Suprapubic skin (tissue), 3 donors: ENCODE results near the gene RAPGEF3.

Source experiments
- EP300 ChIP-seq: sonication (generic); formaldehyde crosslinking; IDR thresholded peaks from one replicate; pipeline ENCODE4 v1.6.1; 2017; ENCODE audit warnings: antibody characterized with exemption
- TF ChIP-seq, protein P1 (sequence below), 2 donors: fragments of 200-600 bp in 1 of 2; fragments of 450-650 bp in 1 of 2; sonication (generic) in 1 of 2; IDR thresholded peaks; one replicate each; pipeline ENCODE4 v1.5.1; 2016 to 2019; ENCODE audit warnings: antibody characterized with exemption in 2 of 2, mild to moderate bottlenecking in 1 of 2, moderate library complexity in 1 of 2

DNA sequence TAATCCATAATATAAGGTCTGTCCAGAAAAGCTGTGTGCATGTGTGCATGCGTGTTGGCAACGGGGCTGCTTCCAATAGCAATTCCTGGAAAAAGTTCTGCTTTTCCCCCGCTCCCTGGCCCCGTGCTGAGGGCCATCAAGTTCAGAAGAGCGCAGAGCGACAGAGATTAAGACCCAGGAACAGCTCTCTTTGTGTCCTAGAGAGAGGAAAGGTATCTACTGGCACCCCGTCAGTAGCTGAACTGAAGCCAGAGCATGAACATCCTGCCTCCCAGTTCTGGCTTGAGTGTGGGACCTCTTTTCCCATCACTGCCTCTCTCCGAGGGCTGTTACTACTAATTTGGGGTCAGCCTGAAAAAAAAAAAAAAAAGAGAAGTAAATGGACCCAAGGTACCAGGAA lies 45.5 kb upstream of the RAPGEF3 start:
- no peak for TF ChIP-seq EP300
- TF ChIP-seq, protein P1, sequence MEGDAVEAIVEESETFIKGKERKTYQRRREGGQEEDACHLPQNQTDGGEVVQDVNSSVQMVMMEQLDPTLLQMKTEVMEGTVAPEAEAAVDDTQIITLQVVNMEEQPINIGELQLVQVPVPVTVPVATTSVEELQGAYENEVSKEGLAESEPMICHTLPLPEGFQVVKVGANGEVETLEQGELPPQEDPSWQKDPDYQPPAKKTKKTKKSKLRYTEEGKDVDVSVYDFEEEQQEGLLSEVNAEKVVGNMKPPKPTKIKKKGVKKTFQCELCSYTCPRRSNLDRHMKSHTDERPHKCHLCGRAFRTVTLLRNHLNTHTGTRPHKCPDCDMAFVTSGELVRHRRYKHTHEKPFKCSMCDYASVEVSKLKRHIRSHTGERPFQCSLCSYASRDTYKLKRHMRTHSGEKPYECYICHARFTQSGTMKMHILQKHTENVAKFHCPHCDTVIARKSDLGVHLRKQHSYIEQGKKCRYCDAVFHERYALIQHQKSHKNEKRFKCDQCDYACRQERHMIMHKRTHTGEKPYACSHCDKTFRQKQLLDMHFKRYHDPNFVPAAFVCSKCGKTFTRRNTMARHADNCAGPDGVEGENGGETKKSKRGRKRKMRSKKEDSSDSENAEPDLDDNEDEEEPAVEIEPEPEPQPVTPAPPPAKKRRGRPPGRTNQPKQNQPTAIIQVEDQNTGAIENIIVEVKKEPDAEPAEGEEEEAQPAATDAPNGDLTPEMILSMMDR (IDR thresholded peaks at IDR 0.05): no peak
